NT2/D1 (cell line): Measurements from ENCODE around the gene PAQR7.

Experiments
- SUZ12 ChIP-seq: IDR thresholded peaks from 2 replicates; pipeline ENCODE4 v1.6.1; 2011; ENCODE audit not compliant: insufficient read length, insufficient read depth; ENCODE audit errors: extremely low read depth
- YY1 ChIP-seq: IDR thresholded peaks from 2 replicates; pipeline ENCODE4 v1.6.1; 2011; ENCODE audit not compliant: insufficient read length, insufficient read depth
- ZNF274 ChIP-seq: IDR thresholded peaks from 2 replicates; pipeline ENCODE4 v1.6.1; 2011; ENCODE audit warnings: mild to moderate bottlenecking, low read depth, low read length

- TF ChIP-seq ZNF274 (no peak), YY1 (no peak), SUZ12 (no peak)
These were observed 13.9 kb downstream of the PAQR7 start for GRCh38 chr1:25861316-25862286.
